Activated T-cell treated with anti-CD3 and anti-CD28 coated beads for 48 hours (primary cell): ENCODE data around the gene NR2F1-AS1.
A peak's percentile ranks its signal among the peaks of the same experiment; 100 is the strongest.

Source experiments
- DNase-seq: peaks from one replicate; pipeline ENCODE4 v3.0.0-alpha.2; 2020; ENCODE audit warnings: low read depth

NR2F1-AS1 gene

DNA sequence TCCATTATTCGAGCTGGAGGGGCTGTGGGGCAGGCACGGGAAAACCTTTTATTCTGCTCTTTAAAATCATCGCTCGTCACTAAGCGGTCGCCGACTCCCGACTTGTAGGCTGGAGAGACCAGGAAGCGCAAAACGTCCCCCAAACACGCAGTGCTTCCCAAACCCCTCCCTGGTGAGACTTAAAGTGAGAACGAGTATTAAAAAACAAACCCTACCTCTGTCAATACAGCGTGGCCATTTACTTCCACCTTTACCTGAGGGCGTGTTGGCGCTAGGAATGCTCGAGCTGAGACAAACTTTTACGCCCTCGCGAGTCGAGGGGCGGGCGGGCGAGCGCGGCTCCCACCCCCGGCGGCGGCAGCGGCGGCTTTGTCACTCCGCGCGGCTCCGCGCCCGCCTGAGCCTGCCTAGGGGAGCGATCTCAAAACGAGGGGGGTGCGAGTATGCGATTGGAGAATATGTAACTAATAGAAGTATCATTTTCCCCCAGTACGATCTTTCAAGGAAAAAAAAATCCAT lies at the start of gene NR2F1-AS1:
TSS of gene NR2F1-AS1 (minus strand) at position 293 of the 519 bp plus-strand sequence.
- no peak for DNase-seq

- no peak for DNase-seq
These were observed 45.8 kb upstream of the NR2F1-AS1 start for GRCh38 chr5:93626801-93627200.

DNA sequence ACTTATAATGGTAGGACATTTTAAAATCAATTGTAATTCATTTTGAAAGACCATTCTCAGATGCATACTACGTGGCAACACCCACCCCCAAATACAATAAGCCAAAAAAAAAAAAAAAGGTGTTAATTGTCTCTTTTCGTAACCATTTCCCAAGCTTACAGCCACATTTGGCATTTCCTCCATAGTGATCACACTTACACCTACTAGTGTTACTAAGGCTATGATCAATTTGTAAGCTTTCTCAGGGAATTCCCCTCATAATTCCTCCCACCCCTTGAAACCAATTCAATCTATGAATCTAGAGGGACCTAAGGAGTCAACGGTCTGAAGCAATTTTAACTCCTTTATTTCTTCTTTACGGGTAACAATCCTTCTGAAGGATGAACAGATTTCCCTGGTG lies 42.1 kb upstream of the NR2F1-AS1 start:
- DNase-seq: no peak

- DNase-seq: no peak
These were observed 41.3 kb upstream of the NR2F1-AS1 start for GRCh38 chr5:93622240-93622885.

GRCh38 chr5:93621327-93621798 lies 40.3 kb upstream of the NR2F1-AS1 start:
- no peak for DNase-seq

- DNase-seq: peak; percentile 51
These were observed 39.7 kb upstream of the NR2F1-AS1 start for GRCh38 chr5:93620487-93621326.

- DNase-seq: no peak
These were observed 35.6 kb upstream of the NR2F1-AS1 start for GRCh38 chr5:93616538-93617174.

GRCh38 chr5:93612855-93613243 lies 31.8 kb upstream of the NR2F1-AS1 start:
- no peak for DNase-seq

GRCh38 chr5:93611976-93612854 lies 31.2 kb upstream of the NR2F1-AS1 start:
- DNase-seq: no peak

DNA sequence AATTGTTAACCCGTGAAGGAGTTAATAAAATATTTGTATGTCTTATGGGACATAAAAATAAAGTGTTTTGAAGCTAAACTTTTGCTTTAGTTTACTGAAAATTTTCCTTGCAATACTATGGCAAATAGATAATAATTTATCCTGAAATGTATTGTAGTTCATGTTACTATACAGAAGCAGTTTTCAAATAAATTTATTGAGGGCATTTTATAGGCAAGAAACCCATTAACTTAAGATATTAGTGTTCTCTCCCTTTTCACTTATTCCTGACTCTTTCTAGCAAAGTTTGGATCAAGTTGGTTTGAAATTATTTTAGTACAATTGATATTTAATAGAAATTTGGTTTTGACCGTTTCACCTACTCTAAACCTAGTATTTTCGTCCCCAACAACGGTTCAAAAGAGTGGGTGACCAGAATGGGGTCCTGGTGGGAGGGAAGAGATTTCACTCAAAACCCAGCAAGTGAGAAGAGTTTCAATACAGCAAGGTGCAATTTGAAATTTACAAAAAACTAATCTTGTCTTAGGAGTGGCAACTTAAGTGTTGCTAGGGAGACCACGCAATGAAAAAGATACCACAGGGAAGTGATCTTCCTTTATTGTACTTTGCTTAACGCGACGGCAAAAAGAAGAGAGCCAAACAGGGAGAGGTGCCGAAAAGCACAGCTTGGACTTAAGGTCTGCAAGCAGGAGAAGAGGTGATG lies 30.4 kb upstream of the NR2F1-AS1 start:
- DNase-seq: no peak

DNA sequence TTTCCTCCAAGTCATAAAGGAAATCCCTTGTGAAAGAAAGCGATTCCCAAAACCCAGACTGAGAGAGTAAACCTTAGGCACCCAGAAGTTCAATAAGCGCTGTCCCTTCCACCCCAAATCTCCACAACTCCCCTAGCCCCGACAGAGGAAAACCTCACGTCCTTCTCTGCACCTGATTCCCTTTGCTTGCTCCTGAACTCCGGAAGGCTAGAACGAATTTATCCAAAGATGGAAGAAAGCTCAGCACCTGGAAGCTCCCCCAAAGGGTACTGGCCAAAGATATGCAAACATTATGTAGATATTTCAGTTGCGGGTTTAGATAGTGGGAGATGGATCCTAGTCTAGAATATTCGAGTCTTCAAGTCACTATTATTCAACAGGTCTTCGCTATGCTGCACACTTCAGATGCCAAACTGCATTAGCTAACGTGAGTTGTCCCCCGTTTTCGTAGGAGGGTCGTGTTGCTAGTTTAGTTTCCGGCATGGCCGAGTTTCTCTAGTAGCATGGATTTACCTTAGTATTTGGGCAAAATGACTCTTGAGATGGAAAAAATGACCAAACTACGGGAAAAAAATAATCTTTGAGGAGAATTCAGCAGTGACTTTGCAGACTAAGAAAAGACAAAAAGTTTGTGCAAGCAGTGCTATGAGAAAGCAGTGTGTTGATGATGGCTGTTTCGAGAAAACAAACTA lies 29.7 kb upstream of the NR2F1-AS1 start:
- DNase-seq: no peak

DNA sequence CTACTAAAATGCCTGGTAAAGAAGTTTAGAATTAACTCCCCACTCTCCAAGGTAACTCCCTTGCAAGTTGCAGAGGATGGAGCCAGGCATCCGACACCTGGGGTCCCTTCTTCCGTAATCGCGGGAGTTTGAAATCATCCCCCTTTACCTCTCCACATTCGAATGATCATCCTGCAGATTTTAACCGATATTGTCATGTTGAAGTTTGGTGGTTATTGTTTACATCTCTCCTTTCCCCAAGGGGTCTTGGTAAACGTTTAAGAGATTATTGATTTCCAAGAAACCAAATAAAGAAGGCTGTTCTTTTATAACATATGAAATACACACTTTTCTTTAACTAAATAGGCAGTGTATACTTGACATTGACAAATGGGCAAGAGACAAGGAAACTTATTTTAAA lies 28.7 kb upstream of the NR2F1-AS1 start:
- no peak for DNase-seq

DNA sequence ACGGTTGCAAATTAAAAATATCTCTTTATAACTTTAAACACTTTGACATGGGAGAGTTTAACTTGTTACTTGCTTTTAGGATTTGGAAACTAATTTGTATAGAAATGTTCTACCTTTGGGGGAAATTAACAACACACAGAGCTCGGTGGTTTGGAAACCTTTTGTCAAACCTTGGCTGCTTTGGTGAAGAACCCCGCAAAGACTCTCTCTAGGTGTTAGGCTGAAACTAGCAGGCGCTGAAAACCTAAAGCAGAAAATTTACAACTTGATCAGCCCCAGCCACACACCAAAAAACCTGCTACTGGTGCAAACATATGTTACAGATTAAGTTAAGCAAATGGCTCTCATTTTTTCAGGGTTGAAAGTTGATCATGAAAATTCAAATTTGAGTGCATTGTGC lies 27.8 kb upstream of the NR2F1-AS1 start:
- no peak for DNase-seq

DNA sequence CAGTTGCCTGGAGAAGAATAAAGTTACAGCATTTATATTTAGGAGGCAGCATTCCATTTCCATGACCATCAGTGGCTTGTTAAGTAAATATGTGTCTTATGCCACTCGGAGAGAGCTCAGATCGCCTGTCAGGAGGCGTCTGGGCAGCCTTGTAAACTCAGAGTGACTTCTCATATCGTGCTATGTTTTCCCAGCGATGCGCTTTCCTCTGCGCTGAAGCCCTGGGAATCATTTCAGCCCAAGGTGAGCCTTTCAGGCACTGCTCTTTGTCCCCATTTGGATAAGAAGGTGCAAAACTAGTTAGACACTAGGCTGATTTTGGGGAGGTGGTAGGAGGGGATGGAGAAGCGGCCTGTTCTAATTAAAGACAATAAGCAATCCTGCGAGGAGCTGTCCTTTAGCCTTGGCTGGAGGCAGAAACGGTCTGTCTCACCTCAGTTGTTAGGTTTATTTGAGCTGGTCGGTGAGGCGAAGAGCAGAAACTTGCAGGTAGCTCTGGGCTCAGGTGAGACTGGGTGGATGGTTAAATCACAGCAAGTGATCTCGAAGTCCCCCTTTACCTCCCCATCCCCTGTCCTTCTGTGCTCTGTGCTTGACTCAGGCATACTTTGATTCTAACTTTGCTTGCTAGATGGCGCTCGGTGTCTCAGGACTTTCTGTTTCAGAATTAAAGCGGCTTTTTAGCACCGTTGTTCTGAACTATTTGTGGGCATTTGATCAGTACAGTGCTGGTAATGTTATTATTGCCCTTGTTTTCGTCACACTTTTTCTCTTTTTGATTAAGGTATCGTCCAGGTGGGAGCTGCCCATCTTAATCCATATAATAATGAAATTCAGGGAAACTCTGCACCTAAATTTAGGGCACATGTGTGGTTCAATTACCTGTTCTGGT lies 26.6 kb upstream of the NR2F1-AS1 start:
- no peak for DNase-seq

GRCh38 chr5:93606382-93606752 lies 25.3 kb upstream of the NR2F1-AS1 start:
- DNase-seq: no peak

DNA sequence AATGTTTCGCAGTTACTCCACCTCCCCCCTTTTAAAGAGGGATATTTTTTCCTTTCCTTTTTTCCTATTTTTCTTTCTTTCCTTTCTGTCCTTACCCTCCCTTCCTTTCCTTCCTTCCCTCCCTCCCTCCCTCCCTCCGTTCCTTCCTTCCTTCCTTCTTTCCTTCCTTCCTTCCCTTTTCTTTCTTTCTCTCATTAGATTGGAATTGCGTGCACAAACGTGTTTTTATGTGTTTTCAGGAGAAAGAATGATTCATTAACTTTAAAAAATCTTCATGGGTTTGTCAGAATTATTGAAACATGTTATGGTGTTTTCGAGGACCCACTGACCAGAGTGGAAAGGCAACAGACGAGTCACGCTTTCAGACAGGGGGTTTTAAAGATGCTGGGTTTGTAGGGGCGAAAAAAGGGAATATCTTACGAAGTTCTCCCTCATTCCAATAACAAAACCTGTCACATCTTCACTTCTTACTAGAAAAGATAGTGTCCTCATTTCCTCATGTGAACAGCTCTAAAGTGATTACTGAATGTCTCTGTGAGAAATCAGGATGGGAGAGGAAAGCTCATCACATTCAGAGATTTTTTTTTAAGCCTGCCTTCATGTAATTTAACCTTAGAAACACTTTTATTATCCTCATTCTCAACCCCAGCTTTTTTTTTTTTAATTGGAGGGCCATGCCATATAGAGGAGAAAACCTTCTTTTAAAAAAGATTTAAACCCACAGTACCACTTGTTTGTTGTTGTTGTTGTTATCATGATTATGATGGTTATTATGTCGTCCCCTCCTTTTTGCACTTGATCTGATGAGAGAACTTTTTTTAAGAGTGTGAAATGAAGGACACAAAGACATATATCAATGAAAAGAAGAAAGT lies 23.9 kb upstream of the NR2F1-AS1 start:
- no peak for DNase-seq

- no peak for DNase-seq
These were observed 23.0 kb upstream of the NR2F1-AS1 start for GRCh38 chr5:93603793-93604643.
